GM19025 (cell line): ENCODE data around the gene TP53TG3F.
"Not testable (repeated sequence)": the region's sequence is repeated elsewhere in the genome, so short reads cannot be mapped to it uniquely, and the experiment has no call there.

Experiments
- ATAC-seq: cut with Tn5 transposase; IDR thresholded peaks from one replicate; pipeline ENCODE4 v1.9.1; 2021; ENCODE audit warnings: mild to moderate bottlenecking, low read depth, moderate library complexity; ENCODE audit not compliant: unreplicated experiment

Gene TP53TG3F

GRCh38 chr16:33459312-33459711, at the start of gene TP53TG3F:
Gene TP53TG3F, plus strand, starts transcription at chr16:33459612. Its CDS starts 68 bp downstream, at chr16:33459680.
- ATAC-seq, result not testable (repeated sequence)

GRCh38 chr16:33491611-33492010, 32.2 kb downstream of the TP53TG3F start:
- not testable (repeated sequence) for ATAC-seq

- not testable (repeated sequence) for ATAC-seq
Observed at GRCh38 chr16:33507231-33507630, 47.8 kb downstream of the TP53TG3F start.

- not testable (repeated sequence) for ATAC-seq
Observed at GRCh38 chr16:33509070-33509469, 49.7 kb downstream of the TP53TG3F start.

- ATAC-seq, result not testable (repeated sequence)
Observed at GRCh38 chr16:33509906-33510305, 50.5 kb downstream of the TP53TG3F start.
